MCF 10A (cell line): ENCODE data around the gene KRT20. TPM values are rescaled to one million over a fixed set of nuclear protein-coding genes. Genes with fewer than 3 reads are reported as not detected.

ENCODE experiments used
- BruUV-seq: library from RNA; stranded (reverse); fragments of 400-500 nt; replicated peaks from 2 replicates; lab custom pipeline; 2021; lab: Mats Ljungman, UMichigan
- CTCF ChIA-PET: fragments of 300-600 bp; sonication (Branson Sonifier 250); formaldehyde crosslinking; extraction: SDS; loops from one replicate; lab custom pipeline; 2021; ENCODE audit warnings: antibody characterized with exemption, inconsistent platforms; lab: Yijun Ruan, JAX
- POLR2A ChIA-PET: fragments of 300-600, 350-650 bp; sonication (Branson Sonifier 250); formaldehyde crosslinking; extraction: SDS; loops from one replicate; lab custom pipeline; 2020; ENCODE audit warnings: antibody characterized with exemption, inconsistent platforms; lab: Yijun Ruan, JAX
- DNase-seq: peaks from one replicate; pipeline ENCODE4 v3.0.0-alpha.2; 2018; ENCODE audit not compliant: unreplicated experiment
- H3K27ac Mint-ChIP-seq: one replicate; pipeline ENCODE4 v1.8.0; 2022; ENCODE audit warnings: mild to moderate bottlenecking, low read depth, mixed read lengths; ENCODE audit not compliant: unreplicated experiment
- H3K27me3 Mint-ChIP-seq: one replicate; pipeline ENCODE4 v1.8.0; 2022; ENCODE audit warnings: mixed read lengths; ENCODE audit not compliant: insufficient read depth, unreplicated experiment
- H3K36me3 Mint-ChIP-seq: one replicate; pipeline ENCODE4 v1.8.0; 2022; ENCODE audit warnings: mild to moderate bottlenecking, moderate library complexity, mixed read lengths; ENCODE audit not compliant: insufficient read depth, unreplicated experiment
- H3K4me1 Mint-ChIP-seq: one replicate; pipeline ENCODE4 v1.8.0; 2022; ENCODE audit warnings: mixed read lengths; ENCODE audit not compliant: insufficient read depth, unreplicated experiment
- H3K4me3 Mint-ChIP-seq: one replicate; pipeline ENCODE4 v1.8.0; 2022; ENCODE audit warnings: mild to moderate bottlenecking, moderate library complexity, mixed read lengths; ENCODE audit not compliant: unreplicated experiment
- H3K9me3 Mint-ChIP-seq: one replicate; pipeline ENCODE4 v1.8.0; 2022; ENCODE audit warnings: mixed read lengths; ENCODE audit not compliant: unreplicated experiment
- CTCF ChIP-seq: fragments of 200-600 bp; IDR thresholded peaks from one replicate; pipeline ENCODE4 v1.8.0; 2022; ENCODE audit warnings: antibody characterized with exemption, mild to moderate bottlenecking; ENCODE audit not compliant: unreplicated experiment
- intact Hi-C: fragments of 100-400 bp; cut with micrococcal nuclease; formaldehyde crosslinking; loops from 2 replicates; pipeline ENCODE4 v1.14.1; 2022
- total RNA-seq: library from RNA; stranded (reverse); gene quantifications from 2 replicates; pipeline ENCODE4 v1.2.3, GENCODE V29; 2022

The KRT20 gene
- total RNA-seq, 1 experiment from 2014 or later, result not detected

- no TSS peak for BruUV-seq
- CTCF ChIA-PET, result interaction anchor here (0.6 to 4.3 kb wide), 5 partner anchors 57 to 734 kb away, joined by 3 to 27 read pairs (median 5); no protein-coding TSS in a partner anchor
- no peak for DNase-seq
- no peak overlapping the region for H3K27ac Mint-ChIP-seq
- peaks cover 23% of the 10 kb centered on the region for H3K4me1 Mint-ChIP-seq
- H3K36me3 Mint-ChIP-seq, result no peaks in the 10 kb centered on the region
- intact Hi-C loops, result loop anchor here (10.0 kb wide), 1 partner anchor 151 kb away; the partner anchor contains the start of genes KRTAP2-3 and KRTAP2-4
- no peaks in the 10 kb centered on the region for H3K9me3 Mint-ChIP-seq
- no peaks in the 10 kb centered on the region for H3K27me3 Mint-ChIP-seq
- POLR2A ChIA-PET, result interaction anchor here (0.6 to 3.0 kb wide), 3 partner anchors 41 to 634 kb away, joined by 3 to 12 read pairs (median 4); no protein-coding TSS in a partner anchor
- no peak for TF ChIP-seq CTCF
- H3K4me3 Mint-ChIP-seq, result no peak overlapping the region
Measured at GRCh38 chr17:40914075-40914855, 29.2 kb upstream of the KRT20 start.

- no peak overlapping the region for H3K4me3 Mint-ChIP-seq
- ChIA-PET POLR2A (interaction anchor here (0.8 to 3.0 kb wide), 3 partner anchors 410 to 738 kb away, joined by 3 to 12 read pairs (median 3); no protein-coding TSS in a partner anchor), CTCF (interaction anchor here (0.5 to 4.3 kb wide), 11 partner anchors 103 to 776 kb away, joined by 3 to 27 read pairs (median 3); no protein-coding TSS in a partner anchor)
- no TSS peak for BruUV-seq
- TF ChIP-seq CTCF, result no peak
- no peaks in the 10 kb centered on the region for H3K27me3 Mint-ChIP-seq
- H3K36me3 Mint-ChIP-seq, result no peaks in the 10 kb centered on the region
- no peaks in the 10 kb centered on the region for H3K9me3 Mint-ChIP-seq
- intact Hi-C loops, result loop anchor here (10.0 kb wide), 1 partner anchor 152 kb away; the partner anchor contains the start of genes KRTAP2-3 and KRTAP2-4
- H3K27ac Mint-ChIP-seq, result no peak overlapping the region
- H3K4me1 Mint-ChIP-seq, result peaks cover 23% of the 10 kb centered on the region
- no peak for DNase-seq
Measured at GRCh38 chr17:40912486-40913210, 27.6 kb upstream of the KRT20 start.

- POLR2A ChIA-PET, result interaction anchor here (0.6 to 3.8 kb wide), 22 partner anchors 47 to 778 kb away, joined by 3 to 41 read pairs (median 4); partner anchors contain the start of genes EIF1, KRT15, KRT17 and SMARCE1
- intact Hi-C loops, result loop anchor here (10.0 kb wide), 1 partner anchor 154 kb away; the partner anchor contains the start of genes KRTAP2-3 and KRTAP2-4
- Mint-ChIP-seq H3K9me3 (no peaks in the 10 kb centered on the region), H3K4me1 (peaks cover 18% of the 10 kb centered on the region), H3K4me3 (peak overlapping the region; percentile 61), H3K36me3 (no peaks in the 10 kb centered on the region), H3K27ac (peak overlapping the region; percentile 91), H3K27me3 (no peaks in the 10 kb centered on the region)
- no peak for TF ChIP-seq CTCF
- DNase-seq, result peak; percentile 34
- CTCF ChIA-PET, result interaction anchor here (0.6 to 5.9 kb wide), 18 partner anchors 16 to 757 kb away, joined by 3 to 57 read pairs (median 4); no protein-coding TSS in a partner anchor
- BruUV-seq, result no TSS peak
Measured at GRCh38 chr17:40910441-40910841, 25.4 kb upstream of the KRT20 start.
